GM19238 (cell line): ENCODE measurements around the gene MAP2.

ENCODE experiments used
- DNase-seq: peaks from one replicate; pipeline ENCODE4 v3.0.0; 2011; ENCODE audit warnings: low spot score; ENCODE audit not compliant: insufficient read length

MAP2 gene

GRCh38 chr2:209694748-209695147 lies 270.9 kb downstream of the MAP2 start:
- no peak for DNase-seq

- DNase-seq: no peak
Observed at GRCh38 chr2:209696836-209697711, 273.2 kb downstream of the MAP2 start.

- no peak for DNase-seq
Observed at GRCh38 chr2:209702775-209703174, 278.9 kb downstream of the MAP2 start.

GRCh38 chr2:209713219-209713618 lies 289.4 kb downstream of the MAP2 start:
- no peak for DNase-seq

GRCh38 chr2:209719034-209719433 lies 295.2 kb downstream of the MAP2 start:
- no peak for DNase-seq

GRCh38 chr2:209721497-209721896 lies 297.6 kb downstream of the MAP2 start:
- no peak for DNase-seq

GRCh38 chr2:209726311-209726710 lies 302.5 kb downstream of the MAP2 start:
- DNase-seq: no peak

GRCh38 chr2:209727077-209727476 lies 303.2 kb downstream of the MAP2 start:
- no peak for DNase-seq

- DNase-seq: no peak
Observed at GRCh38 chr2:209734805-209735204, 311.0 kb downstream of the MAP2 start.

- DNase-seq: no peak
Observed at GRCh38 chr2:209741953-209742352, 318.1 kb downstream of the MAP2 start.

- no peak for DNase-seq
Observed at GRCh38 chr2:209753020-209753419, 329.2 kb downstream of the MAP2 start.

GRCh38 chr2:209757163-209757562 lies 333.3 kb downstream of the MAP2 start:
- no peak for DNase-seq

GRCh38 chr2:209761566-209761965 lies 337.7 kb downstream of the MAP2 start:
- no peak for DNase-seq

- DNase-seq: no peak
Observed at GRCh38 chr2:209762563-209762962, 338.7 kb downstream of the MAP2 start.

- no peak for DNase-seq
Observed at GRCh38 chr2:209763106-209763505, 339.3 kb downstream of the MAP2 start.

GRCh38 chr2:209766613-209767012 lies 342.8 kb downstream of the MAP2 start:
- no peak for DNase-seq

- no peak for DNase-seq
Observed at GRCh38 chr2:209767316-209767715, 343.5 kb downstream of the MAP2 start.

- no peak for DNase-seq
Observed at GRCh38 chr2:209768557-209768956, 344.7 kb downstream of the MAP2 start.

- no peak for DNase-seq
Observed at GRCh38 chr2:209771474-209772289, 347.8 kb downstream of the MAP2 start, which contains the start of gene UNC80. UNC80 (plus strand) TSS chr2:209771832; CDS start chr2:209772073, 241 bp downstream.

GRCh38 chr2:209772290-209772685 lies 348.4 kb downstream of the MAP2 start:
- DNase-seq: no peak

GRCh38 chr2:209773377-209773776 lies 349.5 kb downstream of the MAP2 start:
- DNase-seq: no peak
